ENCODE data around the gene F2. TPM values are rescaled to one million over a fixed set of nuclear protein-coding genes. Genes with fewer than 3 reads are reported as not detected.

Gene F2
- total and polyA plus RNA-seq, 2 of the 13 experiments (the other 11 are each of a cell fraction or from before 2014, with no cell fraction given) = 330 to 801 TPM

- no peaks in the 10 kb centered on the region for H3K27me3 ChIP-seq (ENCODE audit: control insufficient read depth in 1 of 2, insufficient read depth in 2 of 2, low read length in 2 of 2)
- H3K9ac ChIP-seq (ENCODE audit: insufficient read depth, low read depth, low read length) = no peak overlapping the region
- no TSS peak for BruUV-seq (replicated peaks)
- peak; percentile 44 for DNase-seq (ENCODE audit: low spot score)
- no peaks in the 10 kb centered on the region for H3K9me3 ChIP-seq (ENCODE audit: low read length)
- CTCF ChIA-PET (ENCODE audit: low intra/inter-chr PET ratio, low total read pairs) = no interaction called here
- WGBS (ENCODE audit: low lambda C conversion rate) = 55% methylated on average over 1 of the region's 1 CpG
- FAIRE-seq = peak; percentile 15
- peaks cover 45% of the 10 kb centered on the region for H3K4me1 ChIP-seq (ENCODE audit: insufficient read depth, low read length)
- POLR2A ChIA-PET = interaction anchor here (0.7 to 2.8 kb wide), 7 partner anchors 10 to 56 kb away, joined by 4 to 17 read pairs (median 5); partner anchors contain the start of genes ARHGAP1, F2 and ZNF408
- in situ Hi-C loops (cut with HindIII; ENCODE audit: extremely low pct_ligation_motif_present, low pct_unique_long_range_greater_than_20kb) (loop anchor here (5.0 kb wide), 1 partner anchor 37 kb away; no protein-coding TSS in a partner anchor), intact Hi-C loops (cut with micrococcal nuclease; ENCODE audit: unreplicated experiment) (no loop called here)
- H4K20me1 ChIP-seq (ENCODE audit: insufficient read depth, low read length) = no peaks in the 10 kb centered on the region
- peaks cover 14 to 42% of the 10 kb centered on the region in 2 experiments for H3K36me3 ChIP-seq (replicated peaks in 1 of 2; ENCODE audit: control insufficient read depth in 1 of 2, insufficient read depth in 2 of 2, low read length in 2 of 2)
- ATAC-seq = peak; percentile 66
- peak overlapping the region; percentile 62 for H3K27ac ChIP-seq (ENCODE audit: extremely low read length, insufficient read depth, low read length)
- no peaks in the 10 kb centered on the region for H3K79me2 ChIP-seq (ENCODE audit: insufficient read depth, low read length)
- no peak overlapping the region for H2AFZ ChIP-seq (ENCODE audit: low read length)
- H3K4me3 ChIP-seq (replicated peaks in 1 of 3; ENCODE audit: insufficient read depth in 1 of 3, low read depth in 2 of 3, low read length in 3 of 3) = no peak overlapping the region
- 0 out of 2 replicates have a peak overlapping the region, but pooled peaks have one; percentile 1 for H3K4me2 ChIP-seq (ENCODE audit: low read depth, low read length)
- TF ChIP-seq SOX13 (IDR thresholded peaks at IDR 0.05) = 0 out of 2 replicates have a peak, but pooled peaks have one; percentile 36
- TF ChIP-seq SOX13 (CRISPR knock-in tag; conservative IDR thresholded peaks at IDR 0.05 in 1 of 2, IDR thresholded peaks at IDR 0.05 in 1 of 2) = peak in 1 of 2 experiments; percentile 83; a peak in 2 of 4 replicates
- peak; percentile 48; the same call in 1 of the 2 replicates for TF ChIP-seq ARID5B (CRISPR knock-in tag; IDR thresholded peaks at IDR 0.05)
- no peak for TF ChIP-seq SOX6 (IDR thresholded peaks at IDR 0.05)
- peak; percentile 88 for TF ChIP-seq SOX6 (CRISPR knock-in tag; IDR thresholded peaks at IDR 0.05)
- no peak; the same call in 1 of the 2 replicates for TF ChIP-seq FOXP1 (IDR thresholded peaks at IDR 0.05)
- peak; percentile 83 for TF ChIP-seq FOXP1 (CRISPR knock-in tag; IDR thresholded peaks at IDR 0.05)
- TF ChIP-seq TBX2 (CRISPR knock-in tag; IDR thresholded peaks at IDR 0.05; ENCODE audit: borderline replicate concordance) = peak; percentile 52; the same call in 1 of the 2 replicates
- TF ChIP-seq, protein P1, sequence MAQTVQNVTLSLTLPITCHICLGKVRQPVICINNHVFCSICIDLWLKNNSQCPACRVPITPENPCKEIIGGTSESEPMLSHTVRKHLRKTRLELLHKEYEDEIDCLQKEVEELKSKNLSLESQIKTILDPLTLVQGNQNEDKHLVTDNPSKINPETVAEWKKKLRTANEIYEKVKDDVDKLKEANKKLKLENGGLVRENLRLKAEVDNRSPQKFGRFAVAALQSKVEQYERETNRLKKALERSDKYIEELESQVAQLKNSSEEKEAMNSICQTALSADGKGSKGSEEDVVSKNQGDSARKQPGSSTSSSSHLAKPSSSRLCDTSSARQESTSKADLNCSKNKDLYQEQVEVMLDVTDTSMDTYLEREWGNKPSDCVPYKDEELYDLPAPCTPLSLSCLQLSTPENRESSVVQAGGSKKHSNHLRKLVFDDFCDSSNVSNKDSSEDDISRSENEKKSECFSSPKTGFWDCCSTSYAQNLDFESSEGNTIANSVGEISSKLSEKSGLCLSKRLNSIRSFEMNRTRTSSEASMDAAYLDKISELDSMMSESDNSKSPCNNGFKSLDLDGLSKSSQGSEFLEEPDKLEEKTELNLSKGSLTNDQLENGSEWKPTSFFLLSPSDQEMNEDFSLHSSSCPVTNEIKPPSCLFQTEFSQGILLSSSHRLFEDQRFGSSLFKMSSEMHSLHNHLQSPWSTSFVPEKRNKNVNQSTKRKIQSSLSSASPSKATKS (CRISPR knock-in tag; IDR thresholded peaks at IDR 0.05) = no peak
- no peak for TF ChIP-seq KDM5B (CRISPR knock-in tag; IDR thresholded peaks at IDR 0.05; ENCODE audit: borderline replicate concordance)
- 0 out of 2 replicates have a peak, but pooled peaks have one; percentile 40 for TF ChIP-seq ZNF605 (CRISPR knock-in tag; IDR thresholded peaks at IDR 0.05)
- no peak for TF ChIP-seq ZNF740 (CRISPR knock-in tag; IDR thresholded peaks at IDR 0.05)
- TF ChIP-seq MED1 (CRISPR knock-in tag; IDR thresholded peaks at IDR 0.05) = 0 out of 2 replicates have a peak, but pooled peaks have one; percentile 45
- 0 out of 2 replicates have a peak, but pooled peaks have one; percentile 50 for TF ChIP-seq ZNF614 (CRISPR knock-in tag; IDR thresholded peaks at IDR 0.05; ENCODE audit: borderline replicate concordance)
- peak; percentile 42; the same call in 1 of the 2 replicates for TF ChIP-seq RXRB (CRISPR knock-in tag; IDR thresholded peaks at IDR 0.05; ENCODE audit: borderline replicate concordance)
- TF ChIP-seq ZNF292 (CRISPR knock-in tag; IDR thresholded peaks at IDR 0.05; ENCODE audit: borderline replicate concordance, low read depth) = 0 out of 2 replicates have a peak, but pooled peaks have one; percentile 31
- 0 out of 2 replicates have a peak, but pooled peaks have one; percentile 38 for TF ChIP-seq SIN3A (IDR thresholded peaks at IDR 0.05; ENCODE audit: borderline replicate concordance, low read depth, low read length)
- TF ChIP-seq FOXA1 (IDR thresholded peaks at IDR 0.05) = peak; percentile 37; the same call in 1 of the 2 replicates
- 0 out of 2 replicates have a peak, but pooled peaks have one; percentile 29 for TF ChIP-seq FOXA1 (CRISPR knock-in tag; IDR thresholded peaks at IDR 0.05)
- peak; percentile 69 for TF ChIP-seq FOXA3 (CRISPR knock-in tag; IDR thresholded peaks at IDR 0.05)
Observed at GRCh38 chr11:46690702-46691101, 28.3 kb upstream of the F2 start.
